Calu3 (cell line): ENCODE measurements around the gene PANX3. TPM values are rescaled to one million over a fixed set of nuclear protein-coding genes. Genes with fewer than 3 reads are reported as not detected.

Source experiments
- BruUV-seq: library from RNA; stranded (reverse); fragments of 400-500 nt; replicated peaks from 2 replicates; lab custom pipeline; 2021; lab: Mats Ljungman, UMichigan
- CTCF ChIA-PET: fragments of 300-600 bp; sonication (Branson Sonifier 250); formaldehyde crosslinking; loops from one replicate; lab custom pipeline; 2022; ENCODE audit warnings: antibody characterized with exemption; lab: Charles Lee
- DNase-seq: peaks from one replicate; pipeline ENCODE4 v3.0.0; 2022
- H3K27ac Mint-ChIP-seq: one replicate; pipeline ENCODE4 v1.8.0; 2022; ENCODE audit warnings: mixed read lengths; ENCODE audit not compliant: unreplicated experiment
- H3K27me3 Mint-ChIP-seq: one replicate; pipeline ENCODE4 v1.8.0; 2022; ENCODE audit warnings: mixed read lengths; ENCODE audit not compliant: unreplicated experiment
- H3K36me3 Mint-ChIP-seq: one replicate; pipeline ENCODE4 v1.8.0; 2022; ENCODE audit warnings: mild to moderate bottlenecking, moderate library complexity, mixed read lengths; ENCODE audit not compliant: insufficient read depth, unreplicated experiment
- H3K4me1 Mint-ChIP-seq: one replicate; pipeline ENCODE4 v1.8.0; 2022; ENCODE audit warnings: mild to moderate bottlenecking, low read depth, mixed read lengths; ENCODE audit not compliant: unreplicated experiment
- H3K4me3 Mint-ChIP-seq: one replicate; pipeline ENCODE4 v1.8.0; 2022; ENCODE audit warnings: mild to moderate bottlenecking, low read depth, moderate library complexity, mixed read lengths; ENCODE audit not compliant: unreplicated experiment
- H3K9me3 Mint-ChIP-seq: one replicate; pipeline ENCODE4 v1.8.0; 2022; ENCODE audit warnings: low read depth, mixed read lengths; ENCODE audit not compliant: unreplicated experiment
- intact Hi-C: fragments of 100-400 bp; cut with micrococcal nuclease; formaldehyde crosslinking; loops from one replicate; pipeline ENCODE4 v1.10.0; 2022; ENCODE audit not compliant: unreplicated experiment
- total RNA-seq: library from RNA; stranded (reverse); gene quantifications from 2 replicates; pipeline ENCODE4 v1.2.3, GENCODE V29; 2022
- TF ChIP-seq, protein P1 (sequence below): fragments of 200-600 bp; IDR thresholded peaks from one replicate; pipeline ENCODE4 v1.8.0; 2022; ENCODE audit warnings: antibody characterized with exemption; ENCODE audit not compliant: unreplicated experiment

Gene PANX3
- total RNA-seq, 1 experiment from 2014 or later: not detected

- no peaks in the 10 kb centered on the region for H3K9me3 Mint-ChIP-seq
- intact Hi-C loops: no loop called here
- DNase-seq: no peak
- no peaks in the 10 kb centered on the region for H3K36me3 Mint-ChIP-seq
- H3K4me1 Mint-ChIP-seq: no peaks in the 10 kb centered on the region
- H3K27me3 Mint-ChIP-seq: peaks cover 9% of the 10 kb centered on the region
- H3K4me3 Mint-ChIP-seq: no peak overlapping the region
- no peak overlapping the region for H3K27ac Mint-ChIP-seq
- no TSS peak for BruUV-seq
- CTCF ChIA-PET: no interaction called here
- TF ChIP-seq, protein P1, sequence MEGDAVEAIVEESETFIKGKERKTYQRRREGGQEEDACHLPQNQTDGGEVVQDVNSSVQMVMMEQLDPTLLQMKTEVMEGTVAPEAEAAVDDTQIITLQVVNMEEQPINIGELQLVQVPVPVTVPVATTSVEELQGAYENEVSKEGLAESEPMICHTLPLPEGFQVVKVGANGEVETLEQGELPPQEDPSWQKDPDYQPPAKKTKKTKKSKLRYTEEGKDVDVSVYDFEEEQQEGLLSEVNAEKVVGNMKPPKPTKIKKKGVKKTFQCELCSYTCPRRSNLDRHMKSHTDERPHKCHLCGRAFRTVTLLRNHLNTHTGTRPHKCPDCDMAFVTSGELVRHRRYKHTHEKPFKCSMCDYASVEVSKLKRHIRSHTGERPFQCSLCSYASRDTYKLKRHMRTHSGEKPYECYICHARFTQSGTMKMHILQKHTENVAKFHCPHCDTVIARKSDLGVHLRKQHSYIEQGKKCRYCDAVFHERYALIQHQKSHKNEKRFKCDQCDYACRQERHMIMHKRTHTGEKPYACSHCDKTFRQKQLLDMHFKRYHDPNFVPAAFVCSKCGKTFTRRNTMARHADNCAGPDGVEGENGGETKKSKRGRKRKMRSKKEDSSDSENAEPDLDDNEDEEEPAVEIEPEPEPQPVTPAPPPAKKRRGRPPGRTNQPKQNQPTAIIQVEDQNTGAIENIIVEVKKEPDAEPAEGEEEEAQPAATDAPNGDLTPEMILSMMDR: no peak
Observed at GRCh38 chr11:124578761-124579160, 32.5 kb upstream of the PANX3 start.

DNA sequence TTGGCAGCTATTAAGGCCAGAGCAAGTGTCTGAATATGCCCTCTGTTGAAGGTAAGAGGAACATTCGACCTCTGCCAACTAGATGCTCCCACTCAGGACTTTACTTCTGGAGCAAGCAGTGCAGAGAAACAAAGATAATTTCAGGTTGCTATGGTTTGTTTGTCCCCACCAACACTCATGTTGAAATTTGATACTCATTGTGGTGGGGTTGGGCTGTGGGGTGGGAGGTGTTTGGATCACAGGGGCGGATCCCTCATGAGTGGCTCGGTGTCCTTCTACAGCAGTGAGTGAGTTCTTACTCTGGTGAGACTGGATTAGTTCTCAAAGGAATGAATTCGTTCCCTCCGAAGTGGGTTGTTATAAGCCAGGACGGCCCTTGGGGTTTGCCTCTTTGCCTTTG, 29.4 kb upstream of the PANX3 start:
- no peaks in the 10 kb centered on the region for H3K36me3 Mint-ChIP-seq
- H3K27me3 Mint-ChIP-seq: peaks cover 31% of the 10 kb centered on the region
- DNase-seq: no peak
- H3K4me3 Mint-ChIP-seq: no peak overlapping the region
- no peaks in the 10 kb centered on the region for H3K4me1 Mint-ChIP-seq
- no peak overlapping the region for H3K27ac Mint-ChIP-seq
- H3K9me3 Mint-ChIP-seq: no peaks in the 10 kb centered on the region
- CTCF ChIA-PET: no interaction called here
- TF ChIP-seq, protein P1: no peak
- intact Hi-C loops: no loop called here
- BruUV-seq: no TSS peak

- Mint-ChIP-seq H3K4me1 (no peaks in the 10 kb centered on the region), H3K4me3 (no peak overlapping the region), H3K9me3 (no peaks in the 10 kb centered on the region), H3K36me3 (no peaks in the 10 kb centered on the region), H3K27ac (no peak overlapping the region), H3K27me3 (peaks cover 35% of the 10 kb centered on the region)
- no TSS peak for BruUV-seq
- DNase-seq: no peak
- intact Hi-C loops: no loop called here
- TF ChIP-seq, protein P1: no peak
- CTCF ChIA-PET: no interaction called here
Observed at GRCh38 chr11:124582565-124582964, 28.7 kb upstream of the PANX3 start.

- Mint-ChIP-seq H3K4me3 (no peak overlapping the region), H3K4me1 (no peaks in the 10 kb centered on the region), H3K9me3 (no peaks in the 10 kb centered on the region), H3K27me3 (peaks cover 40% of the 10 kb centered on the region), H3K36me3 (no peaks in the 10 kb centered on the region), H3K27ac (no peak overlapping the region)
- TF ChIP-seq, protein P1: no peak
- no TSS peak for BruUV-seq
- no peak for DNase-seq
- intact Hi-C loops: no loop called here
- CTCF ChIA-PET: no interaction called here
Observed at GRCh38 chr11:124583781-124584180, 27.4 kb upstream of the PANX3 start.
